HS-27A (cell line): ENCODE data around the gene RXFP2.

Source experiments
- DNase-seq: peaks from one replicate; pipeline ENCODE4 v3.0.0-alpha.2; 2012; ENCODE audit warnings: low read depth, missing footprints

The RXFP2 gene

GRCh38 chr13:31767175-31767900 lies 28.0 kb downstream of the RXFP2 start:
- peak; percentile 70 for DNase-seq

GRCh38 chr13:31768351-31768750 lies 29.0 kb downstream of the RXFP2 start:
- DNase-seq, result no peak

GRCh38 chr13:31769575-31769974 lies 30.2 kb downstream of the RXFP2 start:
- DNase-seq, result no peak

- DNase-seq, result no peak
Observed at GRCh38 chr13:31772231-31772630, 32.9 kb downstream of the RXFP2 start.

GRCh38 chr13:31773538-31773937 lies 34.2 kb downstream of the RXFP2 start:
- DNase-seq, result no peak

- DNase-seq, result no peak
Observed at GRCh38 chr13:31774186-31774750, 34.9 kb downstream of the RXFP2 start.

GRCh38 chr13:31775148-31775547 lies 35.8 kb downstream of the RXFP2 start:
- DNase-seq, result no peak

GRCh38 chr13:31775686-31776085 lies 36.4 kb downstream of the RXFP2 start:
- DNase-seq, result no peak

- DNase-seq, result no peak
Observed at GRCh38 chr13:31781064-31781463, 41.7 kb downstream of the RXFP2 start.

GRCh38 chr13:31786011-31786410 lies 46.7 kb downstream of the RXFP2 start:
- no peak for DNase-seq

GRCh38 chr13:31790992-31791391 lies 51.7 kb downstream of the RXFP2 start:
- DNase-seq, result no peak

GRCh38 chr13:31793246-31793645 lies 53.9 kb downstream of the RXFP2 start:
- DNase-seq, result no peak

- no peak for DNase-seq
Observed at GRCh38 chr13:31794452-31794851, 55.1 kb downstream of the RXFP2 start.

GRCh38 chr13:31797154-31797775 lies 57.9 kb downstream of the RXFP2 start:
- no peak for DNase-seq

- no peak for DNase-seq
Observed at GRCh38 chr13:31798189-31798588, 58.9 kb downstream of the RXFP2 start.

- no peak for DNase-seq
Observed at GRCh38 chr13:31801088-31801487, 61.8 kb downstream of the RXFP2 start.

- no peak for DNase-seq
Observed at GRCh38 chr13:31803311-31803710, 64.0 kb downstream of the RXFP2 start.

- no peak for DNase-seq
Observed at GRCh38 chr13:31805841-31806240, 66.5 kb downstream of the RXFP2 start.

- no peak for DNase-seq
Observed at GRCh38 chr13:31807090-31807541, 67.8 kb downstream of the RXFP2 start.

GRCh38 chr13:31814536-31814935 lies 75.2 kb downstream of the RXFP2 start:
- no peak for DNase-seq

GRCh38 chr13:31815361-31816144 lies 76.2 kb downstream of the RXFP2 start:
- no peak for DNase-seq

GRCh38 chr13:31818236-31818635 lies 78.9 kb downstream of the RXFP2 start:
- no peak for DNase-seq
